NCI-H226 (cell line): Measurements from ENCODE around the gene HS3ST3B1.

Experiments used
- DNase-seq: peaks from one replicate; pipeline ENCODE4 v3.0.0-alpha.2; 2015

Gene HS3ST3B1

GRCh38 chr17:14303343-14304221, 2.7 kb downstream of the HS3ST3B1 start:
- DNase-seq, result no peak

DNA sequence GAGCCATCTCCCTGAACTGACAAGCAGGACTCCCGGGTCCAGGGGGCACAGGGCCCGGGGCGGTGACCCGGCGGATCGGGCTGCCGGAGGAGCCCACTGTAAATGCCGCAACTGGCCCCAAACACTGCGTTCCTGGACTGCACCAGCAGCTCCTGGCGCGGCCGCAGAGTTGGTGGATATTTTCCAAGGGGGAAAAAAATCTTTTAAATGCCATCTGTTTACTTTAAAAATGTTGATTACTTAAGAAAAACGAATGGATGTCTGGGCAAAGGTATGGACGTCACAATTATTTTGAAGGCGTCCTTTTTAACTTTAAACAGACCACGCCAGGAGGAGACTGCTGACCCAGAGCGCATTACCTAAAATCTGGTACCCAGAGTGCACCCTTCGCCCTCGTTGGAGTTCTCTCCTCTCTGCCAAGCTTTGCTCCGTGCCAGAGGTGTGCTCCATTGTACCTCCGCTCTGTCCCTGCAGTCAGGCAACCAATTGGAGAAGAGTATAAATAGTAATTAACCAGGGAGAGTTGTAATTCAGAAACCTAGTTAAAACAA, 3.4 kb downstream of the HS3ST3B1 start:
- no peak for DNase-seq

- DNase-seq, result no peak
These were observed 4.1 kb downstream of the HS3ST3B1 start for GRCh38 chr17:14304773-14305517.

DNA sequence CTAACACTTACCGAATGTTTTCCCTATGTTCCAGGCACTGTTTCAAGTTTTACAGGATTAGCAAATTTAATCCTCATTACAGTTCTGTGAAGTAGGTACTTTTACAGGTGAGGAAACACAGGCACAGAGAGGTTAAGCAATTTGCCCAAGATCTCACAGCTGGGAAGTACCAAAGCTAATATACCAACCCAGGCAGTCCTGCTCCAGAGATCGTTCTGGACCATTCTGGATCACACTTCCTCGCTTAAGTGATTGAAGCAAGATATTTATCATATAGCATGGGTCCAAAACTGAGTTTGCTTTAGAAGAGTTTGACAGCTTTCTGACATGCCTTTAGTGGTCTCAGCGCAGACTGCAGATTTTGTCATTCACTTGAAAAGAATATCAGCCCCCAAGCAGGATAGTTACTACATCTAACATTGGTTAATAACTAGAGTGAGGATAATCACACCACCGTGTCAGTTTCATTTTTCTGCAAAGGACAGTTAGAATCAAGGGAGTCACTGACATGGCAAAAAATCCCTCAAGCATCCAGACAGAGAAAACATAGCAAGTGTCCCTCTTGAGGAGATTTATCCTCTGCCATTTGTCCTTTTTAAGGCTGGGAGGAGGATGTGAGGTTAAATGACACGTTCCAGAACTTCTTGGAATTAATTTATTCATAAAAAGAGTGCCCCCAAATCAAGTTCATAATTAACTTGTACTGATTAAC, 5.1 kb downstream of the HS3ST3B1 start:
- no peak for DNase-seq

GRCh38 chr17:14306596-14306995, 5.7 kb downstream of the HS3ST3B1 start:
- no peak for DNase-seq

DNA sequence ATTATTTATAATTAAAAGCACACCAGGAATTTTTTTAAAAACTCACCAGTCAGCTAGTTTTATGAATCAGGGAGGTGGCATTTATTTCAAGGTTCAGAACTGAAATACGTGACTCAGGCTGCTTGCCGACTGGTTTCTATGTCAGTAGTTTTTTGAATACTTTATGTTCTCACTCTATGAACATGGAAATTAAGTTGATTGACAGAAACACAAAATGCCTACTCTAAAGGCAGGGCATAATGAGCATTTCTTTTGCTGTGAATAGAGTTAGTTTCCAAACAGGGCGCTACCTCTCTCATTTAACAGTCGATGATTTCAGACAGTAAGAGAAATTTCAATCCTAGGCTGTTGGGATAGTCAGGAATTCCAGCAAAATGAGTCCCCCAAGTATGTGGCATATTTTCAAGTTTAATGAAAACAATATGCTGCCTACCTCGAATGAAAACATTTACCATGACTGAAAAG, 6.7 kb downstream of the HS3ST3B1 start:
- no peak for DNase-seq

DNA sequence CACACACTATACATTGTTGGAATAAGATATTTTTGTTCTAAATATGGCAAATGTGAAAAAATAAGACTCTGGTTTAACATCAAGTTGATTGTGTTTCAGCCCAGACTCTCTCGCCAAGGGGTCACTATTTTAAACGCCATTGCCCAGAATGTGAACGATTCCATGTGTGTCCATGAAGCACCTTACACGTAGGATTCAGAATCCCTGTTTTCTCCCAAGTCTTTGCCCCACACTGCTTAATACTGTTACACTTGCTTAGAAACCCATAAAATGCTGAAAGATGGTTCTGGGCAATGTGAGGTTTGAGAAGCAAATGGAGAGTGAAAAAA, 7.7 kb downstream of the HS3ST3B1 start:
- DNase-seq, result no peak

DNA sequence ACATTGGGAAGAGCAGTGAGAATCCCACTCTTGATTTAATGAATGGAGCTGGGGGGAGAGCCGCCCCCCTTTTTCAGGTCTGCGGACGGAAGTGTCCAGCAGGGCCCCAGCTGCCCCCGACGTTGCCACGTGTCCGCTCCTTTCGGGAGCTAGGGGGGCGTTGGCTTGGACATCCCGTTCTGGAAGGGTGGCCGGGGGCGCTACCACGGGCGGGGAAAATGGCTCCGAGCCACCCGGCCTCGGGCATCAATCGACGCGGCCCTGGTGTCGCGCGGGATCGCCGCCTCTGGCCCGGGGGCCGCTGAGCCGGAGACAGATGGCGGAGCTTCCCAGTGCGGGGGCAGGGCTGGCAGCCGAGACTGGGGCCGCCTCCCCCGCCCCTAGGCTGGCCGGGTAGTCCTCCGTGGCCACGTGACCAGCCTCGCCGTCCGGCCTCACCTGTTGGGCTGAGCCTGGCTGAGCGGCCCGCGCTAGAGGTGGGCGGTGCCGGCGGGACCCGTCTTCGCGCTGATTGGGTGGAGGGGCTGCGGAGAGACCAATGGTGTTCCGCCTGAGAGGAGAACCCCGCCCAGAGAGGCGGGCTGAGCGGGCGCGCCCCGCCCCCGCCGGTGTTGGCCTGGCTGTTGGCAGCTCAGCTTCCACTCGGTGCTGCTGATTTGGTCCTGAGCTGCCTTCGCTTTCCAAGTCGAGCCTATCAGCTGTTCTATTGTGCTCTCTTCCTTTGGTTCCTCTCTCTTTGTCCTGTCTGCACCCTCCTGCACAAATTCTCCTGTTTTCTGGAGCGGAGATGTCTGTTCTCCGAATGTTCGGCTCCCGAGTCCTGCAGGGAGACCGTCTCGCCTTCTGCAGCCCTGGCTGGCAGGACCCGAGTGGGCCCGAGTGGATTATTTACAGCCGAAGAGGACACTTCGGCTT, 8.3 kb downstream of the HS3ST3B1 start:
- DNase-seq, result peak; percentile 82

- DNase-seq, result no peak
These were observed 9.2 kb downstream of the HS3ST3B1 start for GRCh38 chr17:14310101-14310500.

DNA sequence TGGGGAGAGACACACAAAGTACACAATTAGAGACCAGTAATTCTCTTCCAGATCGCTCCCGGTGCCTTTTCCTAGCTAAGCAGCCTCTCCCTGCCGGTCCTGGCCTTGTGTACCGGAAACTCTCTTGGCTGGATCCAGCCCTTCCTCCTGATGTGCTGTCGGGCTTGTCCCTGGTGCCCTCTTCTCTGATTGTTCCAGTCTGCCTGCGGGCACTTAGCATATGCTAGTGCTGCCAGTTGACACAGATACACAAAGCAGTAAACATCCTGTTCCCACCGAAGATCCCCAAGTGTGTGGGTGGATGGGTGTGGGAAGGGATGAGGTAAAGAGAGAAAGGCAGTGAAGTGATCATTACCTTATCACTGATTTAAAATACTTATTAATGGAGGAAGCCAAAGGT, 9.7 kb downstream of the HS3ST3B1 start:
- no peak for DNase-seq

GRCh38 chr17:14311186-14311705, 10.4 kb downstream of the HS3ST3B1 start:
- DNase-seq, result no peak

GRCh38 chr17:14311981-14312380, 11.1 kb downstream of the HS3ST3B1 start:
- no peak for DNase-seq

DNA sequence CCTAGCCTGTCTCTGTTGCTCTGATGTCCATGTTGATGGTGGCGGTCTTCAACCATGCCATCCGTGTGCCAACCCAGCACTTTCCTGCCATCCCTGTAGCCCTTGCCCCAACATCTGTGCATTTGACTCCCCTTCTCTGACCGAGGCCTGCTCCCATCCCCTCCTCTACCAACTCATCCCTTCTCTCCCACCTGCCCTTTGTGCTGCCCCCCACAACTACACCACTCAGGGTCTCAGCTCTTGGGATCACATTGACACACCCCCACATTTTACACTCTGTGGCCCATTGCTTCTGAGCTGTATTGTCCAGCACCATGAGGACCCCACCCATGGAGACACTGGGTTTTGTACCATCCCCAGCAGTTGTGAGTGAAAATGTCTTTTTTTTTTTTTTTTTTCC, 11.6 kb downstream of the HS3ST3B1 start:
- DNase-seq, result no peak

DNA sequence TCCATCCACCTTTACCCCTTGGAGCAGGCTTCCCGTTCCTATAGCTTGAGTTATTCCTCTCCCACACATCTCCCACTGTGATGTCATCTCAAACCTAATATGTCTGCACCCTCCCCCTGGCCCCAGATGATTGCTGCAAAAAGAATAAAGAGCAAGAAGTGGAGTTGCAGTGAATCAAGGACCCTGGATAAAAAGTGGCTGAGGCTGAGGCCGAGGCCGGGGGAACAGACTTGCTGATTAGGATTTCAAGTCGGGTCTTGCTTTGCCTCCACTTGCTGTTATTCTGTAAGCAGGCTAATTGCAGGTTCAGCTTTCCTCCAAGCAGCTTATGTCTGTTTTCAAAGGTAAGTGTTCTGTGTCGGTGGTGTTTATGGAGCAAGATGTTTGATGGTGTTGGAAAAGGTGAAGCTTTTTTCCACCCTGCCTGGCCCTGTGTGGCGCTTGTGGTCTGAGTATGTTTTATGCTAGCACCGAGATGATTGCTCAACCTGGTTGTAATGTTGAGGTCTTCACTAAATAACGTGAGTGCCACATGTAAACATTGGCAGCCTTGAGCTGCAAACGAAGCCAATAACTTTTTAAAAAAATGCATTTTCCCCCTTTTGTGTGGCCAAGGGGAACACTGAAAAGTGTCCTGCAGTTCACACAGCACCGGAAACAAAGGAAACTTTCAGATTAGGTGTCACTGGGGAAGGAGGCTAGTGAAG, 15.4 kb downstream of the HS3ST3B1 start:
- DNase-seq, result no peak

DNA sequence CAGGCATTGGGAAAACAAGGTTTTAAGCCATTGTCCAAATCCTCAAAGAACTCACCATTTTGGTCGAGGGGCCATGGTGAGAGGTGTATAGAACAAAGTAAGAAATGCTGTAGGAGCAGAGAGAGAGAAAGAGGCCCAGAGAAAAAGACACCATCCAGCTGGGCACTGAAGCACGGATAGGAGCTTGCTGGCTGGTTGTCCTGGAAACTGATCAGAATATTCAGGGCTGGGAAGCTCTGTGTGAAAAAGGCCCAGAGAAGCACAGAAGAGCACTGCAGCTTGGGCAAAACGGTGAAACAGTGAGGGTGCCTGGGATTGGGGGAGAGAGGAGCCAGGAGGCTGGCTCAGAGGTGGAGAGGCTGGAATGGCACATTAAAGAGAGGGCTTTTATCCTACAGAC, 16.5 kb downstream of the HS3ST3B1 start:
- DNase-seq, result no peak

GRCh38 chr17:14318109-14318917, 17.4 kb downstream of the HS3ST3B1 start:
- DNase-seq, result no peak

- no peak for DNase-seq
These were observed 18.0 kb downstream of the HS3ST3B1 start for GRCh38 chr17:14318918-14319205.

DNA sequence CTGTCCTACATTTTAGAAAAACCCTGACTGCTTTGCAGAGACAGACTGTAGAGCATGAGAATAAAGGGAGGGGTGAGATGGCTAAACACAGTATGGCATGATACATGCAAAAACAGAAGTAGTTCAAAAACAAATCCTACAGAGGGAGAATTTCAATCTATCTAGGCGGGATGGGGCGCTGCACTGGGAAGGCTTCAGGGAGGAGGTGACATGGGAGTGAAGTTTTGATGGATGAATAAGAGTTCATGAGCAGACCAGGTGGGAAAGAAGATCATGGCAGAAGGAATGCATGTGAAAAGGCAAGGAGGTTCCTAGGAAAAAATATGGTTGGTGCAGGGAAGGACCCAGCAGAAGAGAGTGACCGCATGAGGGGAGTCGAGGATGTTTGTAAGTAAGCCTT, 19.2 kb downstream of the HS3ST3B1 start:
- no peak for DNase-seq

- DNase-seq, result no peak
These were observed 20.0 kb downstream of the HS3ST3B1 start for GRCh38 chr17:14320734-14321475.

DNA sequence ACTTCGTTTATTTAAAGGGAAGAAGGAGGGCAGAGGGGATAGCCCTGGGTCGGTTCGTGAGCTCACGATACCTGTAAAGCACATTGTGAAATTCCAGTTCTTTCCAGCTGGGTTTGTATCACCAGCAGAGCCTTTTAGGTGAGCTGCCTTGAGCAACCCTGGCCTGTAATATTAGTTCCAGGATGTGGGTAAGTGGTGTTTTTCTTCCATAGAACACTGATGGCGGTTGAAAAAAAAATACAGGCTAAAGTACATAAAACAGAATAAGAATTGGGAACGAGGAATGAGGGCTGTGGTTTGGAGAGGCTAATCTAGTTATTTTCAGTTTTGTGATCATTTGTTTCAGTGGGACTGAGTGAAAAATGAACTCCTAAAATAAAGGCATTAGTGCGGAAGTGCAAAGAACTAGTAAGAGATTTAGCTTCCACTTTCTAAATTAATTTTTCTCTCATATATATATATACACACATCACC, 20.6 kb downstream of the HS3ST3B1 start:
- DNase-seq, result no peak
